Measurements from ENCODE around the gene USP32. TPM values are rescaled to one million over a fixed set of nuclear protein-coding genes. Genes with fewer than 3 reads are reported as not detected.

USP32 gene
- total RNA-seq, 1 experiment from 2014 or later, result 62.9 TPM

DNA sequence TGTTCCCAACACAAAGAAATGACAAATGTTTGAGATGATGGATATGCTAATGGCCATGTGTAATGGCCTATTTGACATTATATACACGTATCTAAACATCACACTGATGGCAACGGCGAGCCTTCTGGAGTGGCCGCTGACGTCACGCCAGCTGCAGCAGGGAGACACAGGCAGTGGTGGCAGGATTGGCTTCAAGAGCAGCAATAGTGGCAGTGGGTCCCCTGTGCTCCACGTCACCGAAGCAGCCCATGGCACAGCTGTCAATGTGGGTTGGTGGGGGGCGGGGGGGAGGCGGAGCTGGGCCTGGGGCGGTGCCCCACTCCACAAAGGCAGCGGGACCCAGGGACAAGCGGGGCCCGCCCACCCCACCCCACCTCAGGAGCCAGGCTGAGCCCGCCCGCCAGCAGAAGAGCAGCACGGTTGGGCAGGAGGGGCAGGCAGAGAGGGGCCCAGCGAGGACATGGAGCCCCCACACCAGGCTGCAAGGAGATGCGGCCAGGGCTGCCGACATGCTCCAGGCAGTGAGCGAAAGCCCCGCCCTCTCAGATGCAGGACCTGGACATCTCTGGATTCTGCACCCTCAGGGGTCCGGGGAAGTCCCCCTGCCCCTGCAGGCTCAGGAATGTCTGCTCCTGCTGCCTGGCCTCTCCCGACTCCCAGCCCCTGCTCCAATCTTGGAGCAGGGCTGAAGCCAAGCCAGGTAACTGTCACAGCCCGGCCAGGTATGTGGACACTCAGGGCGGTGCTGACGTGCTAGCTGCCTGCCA, 64.6 kb downstream of the USP32 start:
- intact Hi-C loops (cut with micrococcal nuclease), result no loop called here
- Mint-ChIP-seq H3K36me3 (ENCODE audit: insufficient read depth, unreplicated experiment) (peaks cover 27% of the 10 kb centered on the region), H3K27me3 (ENCODE audit: insufficient read depth, unreplicated experiment) (no peaks in the 10 kb centered on the region), H3K4me3 (ENCODE audit: unreplicated experiment) (no peak overlapping the region), H3K9me3 (ENCODE audit: unreplicated experiment) (no peaks in the 10 kb centered on the region), H3K27ac (ENCODE audit: low read depth, unreplicated experiment) (no peak overlapping the region), H3K4me1 (ENCODE audit: insufficient read depth, unreplicated experiment) (peaks cover 9% of the 10 kb centered on the region)
- CTCF ChIA-PET, result interaction anchor here (0.6 kb wide), 1 partner anchor 94 kb away, joined by 3 read pairs; no protein-coding TSS in a partner anchor
- POLR2A ChIA-PET, result interaction anchor here (0.6 kb wide), 1 partner anchor 1777 kb away, joined by 3 read pairs; no protein-coding TSS in a partner anchor
- DNase-seq (ENCODE audit: unreplicated experiment), result no peak
- no TSS peak for BruUV-seq (replicated peaks)
- TF ChIP-seq CTCF (IDR thresholded peaks at IDR 0.05; ENCODE audit: unreplicated experiment), result no peak

- DNase-seq (ENCODE audit: unreplicated experiment), result no peak
- H3K4me1 Mint-ChIP-seq (ENCODE audit: insufficient read depth, unreplicated experiment), result peaks cover 9% of the 10 kb centered on the region
- POLR2A ChIA-PET, result interaction anchor here (0.6 kb wide), 1 partner anchor 1778 kb away, joined by 3 read pairs; no protein-coding TSS in a partner anchor
- no peaks in the 10 kb centered on the region for H3K9me3 Mint-ChIP-seq (ENCODE audit: unreplicated experiment)
- BruUV-seq (replicated peaks), result no TSS peak
- no peak for TF ChIP-seq CTCF (IDR thresholded peaks at IDR 0.05; ENCODE audit: unreplicated experiment)
- no peak overlapping the region for H3K4me3 Mint-ChIP-seq (ENCODE audit: unreplicated experiment)
- peaks cover 23% of the 10 kb centered on the region for H3K36me3 Mint-ChIP-seq (ENCODE audit: insufficient read depth, unreplicated experiment)
- no peak overlapping the region for H3K27ac Mint-ChIP-seq (ENCODE audit: low read depth, unreplicated experiment)
- intact Hi-C loops (cut with micrococcal nuclease), result no loop called here
- H3K27me3 Mint-ChIP-seq (ENCODE audit: insufficient read depth, unreplicated experiment), result no peaks in the 10 kb centered on the region
- CTCF ChIA-PET, result interaction anchor here (0.6 kb wide), 1 partner anchor 94 kb away, joined by 3 read pairs; no protein-coding TSS in a partner anchor
Measured at GRCh38 chr17:60326702-60327101, 65.2 kb downstream of the USP32 start.

- Mint-ChIP-seq H3K36me3 (ENCODE audit: insufficient read depth, unreplicated experiment) (peaks cover 23% of the 10 kb centered on the region), H3K9me3 (ENCODE audit: unreplicated experiment) (no peaks in the 10 kb centered on the region), H3K27ac (ENCODE audit: low read depth, unreplicated experiment) (no peak overlapping the region), H3K4me1 (ENCODE audit: insufficient read depth, unreplicated experiment) (peaks cover 14% of the 10 kb centered on the region), H3K27me3 (ENCODE audit: insufficient read depth, unreplicated experiment) (no peaks in the 10 kb centered on the region), H3K4me3 (ENCODE audit: unreplicated experiment) (no peak overlapping the region)
- intact Hi-C loops (cut with micrococcal nuclease), result no loop called here
- BruUV-seq (replicated peaks), result no TSS peak
- no peak for DNase-seq (ENCODE audit: unreplicated experiment)
- ChIA-PET CTCF (no interaction called here), POLR2A (no interaction called here)
- no peak for TF ChIP-seq CTCF (IDR thresholded peaks at IDR 0.05; ENCODE audit: unreplicated experiment)
Measured at GRCh38 chr17:60325730-60326524, 66.0 kb downstream of the USP32 start.

GRCh38 chr17:60323754-60324153, 68.2 kb downstream of the USP32 start:
- Mint-ChIP-seq H3K27me3 (ENCODE audit: insufficient read depth, unreplicated experiment) (no peaks in the 10 kb centered on the region), H3K9me3 (ENCODE audit: unreplicated experiment) (no peaks in the 10 kb centered on the region), H3K36me3 (ENCODE audit: insufficient read depth, unreplicated experiment) (peaks cover 23% of the 10 kb centered on the region), H3K27ac (ENCODE audit: low read depth, unreplicated experiment) (no peak overlapping the region), H3K4me3 (ENCODE audit: unreplicated experiment) (no peak overlapping the region), H3K4me1 (ENCODE audit: insufficient read depth, unreplicated experiment) (peaks cover 13% of the 10 kb centered on the region)
- ChIA-PET POLR2A (no interaction called here), CTCF (no interaction called here)
- BruUV-seq (replicated peaks), result no TSS peak
- no peak for DNase-seq (ENCODE audit: unreplicated experiment)
- intact Hi-C loops (cut with micrococcal nuclease), result no loop called here
- no peak for TF ChIP-seq CTCF (IDR thresholded peaks at IDR 0.05; ENCODE audit: unreplicated experiment)
